ENCODE data around the gene SLC26A1. TPM values are rescaled to one million over a fixed set of nuclear protein-coding genes. Genes with fewer than 3 reads are reported as not detected.
"Not testable (repeated sequence)": the region's sequence is repeated elsewhere in the genome, so short reads cannot be mapped to it uniquely, and the experiment has no call there.

Gene SLC26A1
- total and polyA plus RNA-seq, 2 experiments from 2014 or later, result 0.22 to 1.8 TPM

DNA sequence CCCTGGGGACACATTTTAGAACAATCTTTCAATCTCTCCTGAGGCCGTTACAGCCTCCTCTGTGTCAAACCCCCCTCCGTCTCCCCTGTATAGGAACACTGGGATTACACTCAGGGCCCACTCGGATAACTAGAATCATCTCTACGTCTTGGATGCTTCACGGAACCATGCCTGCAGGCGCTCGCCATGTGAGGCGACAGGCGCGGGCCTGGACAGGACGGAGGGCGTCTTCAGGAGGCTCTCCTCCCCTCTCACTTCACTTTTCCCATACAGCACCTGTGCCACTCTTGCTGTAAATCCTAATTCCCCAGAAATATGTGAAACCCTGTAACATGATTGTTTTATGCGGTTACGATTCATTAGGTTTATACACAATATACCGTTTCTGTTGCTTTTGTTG lies 10.4 kb downstream of the SLC26A1 start:
- Histone ChIP-seq H3K27ac (no peak overlapping the region), H3K9ac (no peak overlapping the region), H3K27me3 (replicated peaks; ENCODE audit: insufficient read depth) (no peaks in the 10 kb centered on the region), H3K9me3 (ENCODE audit: low read depth) (no peaks in the 10 kb centered on the region), H2AFZ (no peak overlapping the region), H3K36me3 (ENCODE audit: low read depth) (no peaks in the 10 kb centered on the region), H3K79me2 (ENCODE audit: insufficient read depth) (no peaks in the 10 kb centered on the region), H3K4me3 (no peak overlapping the region), H3K9me2 (ENCODE audit: insufficient read depth) (no peaks in the 10 kb centered on the region), H3K4me2 (ENCODE audit: unreplicated experiment) (no peak overlapping the region), H4K20me1 (ENCODE audit: insufficient read depth) (no peaks in the 10 kb centered on the region), H3F3A (ENCODE audit: insufficient read depth) (0 out of 2 replicates have a peak, but pooled peaks cover 10% of the 10 kb centered on the region), H3K4me1 (ENCODE audit: insufficient read depth) (peaks cover 26% of the 10 kb centered on the region)
- 94 to 96% methylated on average over 15 of the region's 15 CpGs for WGBS, 2 experiments (ENCODE audit: low coverage in 1 of 2, low lambda C conversion rate in 2 of 2, missing lambda C conversion rate in 2 of 2)
- DNase-seq, result no peak
- no peak for TF ChIP-seq EZH2 (IDR thresholded peaks at IDR 0.05; ENCODE audit: insufficient read depth, poor library complexity, severe bottlenecking)
- no peak for TF ChIP-seq EZH2phosphoT487 (IDR thresholded peaks at IDR 0.05; ENCODE audit: insufficient read depth, low read depth)
- in situ Hi-C loops (cut with MboI), result no loop called here

DNA sequence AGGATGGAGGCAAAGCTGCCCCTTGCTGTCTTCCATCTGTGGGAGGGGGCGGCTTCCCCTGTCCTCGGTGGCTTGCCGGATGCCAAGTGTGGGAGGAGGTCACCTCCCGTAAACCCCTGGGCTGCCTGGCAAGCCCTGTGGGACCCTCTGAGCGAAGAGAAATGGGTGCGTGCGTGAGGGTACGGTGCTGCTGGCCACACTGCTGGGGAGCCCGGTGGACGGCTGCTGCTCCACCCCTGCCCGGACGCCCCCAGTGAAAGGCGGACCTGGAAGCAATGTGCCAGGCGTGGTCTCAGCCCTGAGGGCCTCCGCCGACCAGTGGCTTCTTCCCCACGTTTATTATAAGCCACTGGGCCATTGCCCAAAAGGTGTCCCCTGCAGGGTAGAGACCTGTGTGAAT lies 10.9 kb downstream of the SLC26A1 start:
- H4K20me1 ChIP-seq (ENCODE audit: insufficient read depth), result no peaks in the 10 kb centered on the region
- H3K4me2 ChIP-seq (ENCODE audit: unreplicated experiment), result no peak overlapping the region
- TF ChIP-seq EZH2phosphoT487 (IDR thresholded peaks at IDR 0.05; ENCODE audit: insufficient read depth, low read depth) (no peak), EZH2 (IDR thresholded peaks at IDR 0.05; ENCODE audit: insufficient read depth, poor library complexity, severe bottlenecking) (no peak)
- in situ Hi-C loops (cut with MboI), result no loop called here
- no peaks in the 10 kb centered on the region for H3K27me3 ChIP-seq (replicated peaks; ENCODE audit: insufficient read depth)
- WGBS, 2 experiments (ENCODE audit: low coverage in 1 of 2, low lambda C conversion rate in 2 of 2, missing lambda C conversion rate in 2 of 2), result 88 to 90% methylated on average over 17 of the region's 17 CpGs
- H3K9me3 ChIP-seq (ENCODE audit: low read depth), result no peaks in the 10 kb centered on the region
- H3K4me3 ChIP-seq, result no peak overlapping the region
- no peak overlapping the region for H2AFZ ChIP-seq
- H3K9ac ChIP-seq, result no peak overlapping the region
- peaks cover 26% of the 10 kb centered on the region for H3K4me1 ChIP-seq (ENCODE audit: insufficient read depth)
- H3F3A ChIP-seq (ENCODE audit: insufficient read depth), result 0 out of 2 replicates have a peak, but pooled peaks cover 10% of the 10 kb centered on the region
- no peaks in the 10 kb centered on the region for H3K9me2 ChIP-seq (ENCODE audit: insufficient read depth)
- no peak overlapping the region for H3K27ac ChIP-seq
- DNase-seq, result no peak
- H3K36me3 ChIP-seq (ENCODE audit: low read depth), result no peaks in the 10 kb centered on the region
- H3K79me2 ChIP-seq (ENCODE audit: insufficient read depth), result no peaks in the 10 kb centered on the region

DNA sequence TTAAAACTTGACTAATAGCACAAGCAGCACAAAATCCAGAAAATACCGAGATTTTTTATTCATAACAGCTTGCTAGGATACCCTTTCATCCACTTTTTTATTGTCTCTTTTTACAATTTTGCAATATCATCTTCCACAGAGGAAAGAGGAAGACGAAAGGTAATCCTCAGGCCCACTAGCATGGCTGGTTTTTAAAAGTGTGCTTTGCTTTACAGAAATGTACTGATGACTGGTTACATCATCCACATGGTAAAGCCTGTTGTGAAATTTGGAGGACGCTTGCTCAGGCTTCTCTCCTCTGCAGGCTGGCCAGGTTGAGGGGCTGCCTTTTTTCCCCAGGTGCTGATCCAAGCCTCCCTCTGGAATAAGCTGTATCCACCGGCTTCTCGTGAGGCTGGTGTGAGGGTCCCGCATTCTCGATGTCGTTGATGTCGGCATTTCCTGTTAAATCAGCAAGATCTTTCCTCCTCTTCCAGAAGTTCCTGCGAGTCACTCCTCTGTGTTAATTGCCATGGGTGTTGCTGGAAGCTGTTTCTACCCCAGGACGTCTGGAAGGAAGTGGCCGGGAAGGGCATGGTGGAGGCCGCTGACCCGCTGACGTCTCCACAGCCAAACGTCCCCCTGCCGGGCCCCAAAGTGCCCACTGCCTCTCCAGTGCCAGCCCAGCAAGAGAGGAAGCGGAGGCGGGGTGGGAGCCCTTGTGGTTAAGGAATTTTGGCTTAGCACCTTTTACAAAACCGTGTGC lies 14.1 kb downstream of the SLC26A1 start:
- Histone ChIP-seq H3K9ac (peak overlapping the region; percentile 30; the same call in 1 of the 2 replicates), H3K4me2 (ENCODE audit: unreplicated experiment) (peak overlapping the region; percentile 7), H3K79me2 (ENCODE audit: insufficient read depth) (no peaks in the 10 kb centered on the region), H3K27ac (peak overlapping the region; percentile 32), H3K4me1 (ENCODE audit: insufficient read depth) (peaks cover 8% of the 10 kb centered on the region), H3K9me3 (ENCODE audit: low read depth) (no peaks in the 10 kb centered on the region), H3F3A (ENCODE audit: insufficient read depth) (no peaks in the 10 kb centered on the region), H3K4me3 (no peak overlapping the region), H3K9me2 (ENCODE audit: insufficient read depth) (no peaks in the 10 kb centered on the region), H3K36me3 (ENCODE audit: low read depth) (no peaks in the 10 kb centered on the region), H3K27me3 (replicated peaks; ENCODE audit: insufficient read depth) (no peaks in the 10 kb centered on the region), H4K20me1 (ENCODE audit: insufficient read depth) (no peaks in the 10 kb centered on the region), H2AFZ (peak overlapping the region; percentile 90)
- peak; percentile 70 for DNase-seq
- no peak for TF ChIP-seq EZH2 (IDR thresholded peaks at IDR 0.05; ENCODE audit: insufficient read depth, poor library complexity, severe bottlenecking)
- TF ChIP-seq EZH2phosphoT487 (IDR thresholded peaks at IDR 0.05; ENCODE audit: insufficient read depth, low read depth), result no peak
- in situ Hi-C loops (cut with MboI), result no loop called here
- 61 to 66% methylated on average over 20 of the region's 20 CpGs for WGBS, 2 experiments (ENCODE audit: low coverage in 1 of 2, low lambda C conversion rate in 2 of 2, missing lambda C conversion rate in 2 of 2)

DNA sequence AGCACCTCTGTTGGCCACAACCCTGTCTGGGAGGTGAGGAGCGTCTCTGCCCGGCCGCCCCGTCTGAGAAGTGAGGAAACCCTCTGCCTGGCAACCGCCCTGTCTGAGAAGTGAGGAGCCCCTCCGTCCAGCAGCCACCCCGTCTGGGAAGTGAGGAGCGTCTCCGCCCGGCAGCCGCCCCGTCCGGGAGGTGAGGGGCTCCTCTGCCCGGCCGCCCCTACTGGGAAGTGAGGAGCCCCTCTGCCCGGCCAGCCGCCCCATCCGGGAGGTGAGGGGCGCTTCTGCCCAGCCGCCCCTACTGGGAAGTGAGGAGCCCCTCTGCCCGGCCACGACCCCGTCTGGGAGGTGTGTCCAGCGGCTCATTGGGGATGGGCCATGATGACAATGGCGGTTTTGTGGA lies 17.2 kb downstream of the SLC26A1 start:
- peaks cover 14% of the 10 kb centered on the region; the same call in 1 of the 2 replicates for H3K79me2 ChIP-seq (ENCODE audit: insufficient read depth)

More for the DNA sequence above, 17.2 kb downstream of the SLC26A1 start:
- in situ Hi-C loops (cut with MboI); H3K4me2 ChIP-seq (ENCODE audit: unreplicated experiment); H3K9ac ChIP-seq; H3K27ac ChIP-seq; H3K27me3 ChIP-seq (replicated peaks; ENCODE audit: insufficient read depth); H2AFZ ChIP-seq; H3K36me3 ChIP-seq (ENCODE audit: low read depth); H3K9me2 ChIP-seq (ENCODE audit: insufficient read depth); H4K20me1 ChIP-seq (ENCODE audit: insufficient read depth); H3K9me3 ChIP-seq (ENCODE audit: low read depth); H3K4me3 ChIP-seq; DNase-seq; H3F3A ChIP-seq (ENCODE audit: insufficient read depth): not testable (repeated sequence)
- 97% methylated on average over 22 of the region's 25 CpGs; no CpG with 5 or more reads in 1 of the 2 experiments for WGBS, 2 experiments (ENCODE audit: low coverage in 1 of 2, low lambda C conversion rate in 2 of 2, missing lambda C conversion rate in 2 of 2)
- H3K4me1 ChIP-seq (ENCODE audit: insufficient read depth), result peaks cover 13% of the 10 kb centered on the region
